HG03442 (cell line): Measurements from ENCODE around the gene MYO15B.

Source experiments
- ATAC-seq: cut with Tn5 transposase; IDR thresholded peaks from one replicate; pipeline ENCODE4 v1.9.1; 2021; ENCODE audit warnings: mild to moderate bottlenecking, moderate library complexity; ENCODE audit not compliant: unreplicated experiment

MYO15B gene

DNA sequence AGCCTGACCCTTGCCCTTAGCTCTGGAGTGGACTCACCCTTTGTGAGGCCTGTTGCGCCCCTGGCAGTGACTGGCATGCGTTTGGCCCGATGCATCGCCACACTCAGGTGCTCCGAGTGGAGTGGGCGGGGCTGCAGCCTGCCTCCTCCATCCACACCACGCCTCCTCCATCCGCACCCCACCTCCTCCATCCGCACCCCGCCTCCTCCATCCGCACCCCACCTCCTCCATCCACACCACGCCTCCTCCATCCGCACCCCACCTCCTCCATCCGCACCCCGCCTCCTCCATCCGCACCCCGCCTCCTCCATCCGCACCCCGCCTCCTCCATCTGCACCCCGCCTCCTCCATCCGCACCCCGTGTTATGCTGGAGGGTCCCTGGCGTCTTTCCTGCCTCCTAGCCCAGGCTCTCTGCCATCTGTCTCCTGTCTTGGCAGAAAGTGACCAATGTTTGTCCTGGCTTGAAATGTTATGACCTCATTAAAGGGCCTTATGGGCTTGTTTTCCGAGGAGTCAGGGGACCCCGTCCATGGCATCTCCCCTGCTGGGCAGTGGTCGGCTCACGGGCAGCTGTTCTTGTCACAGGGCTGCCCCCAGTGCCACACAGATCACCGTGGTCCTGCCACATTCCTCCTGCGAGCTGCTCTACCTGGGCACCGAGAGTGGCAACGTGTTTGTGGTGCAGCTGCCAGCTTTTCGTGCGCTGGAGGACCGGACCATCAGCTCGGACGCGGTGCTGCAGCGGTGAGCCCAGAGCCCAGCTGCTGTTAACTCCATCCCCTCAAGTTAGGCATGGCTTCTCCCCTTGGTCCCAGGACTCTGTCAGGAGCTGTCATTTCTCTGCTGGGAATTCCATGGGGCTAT is 28.7 kb upstream of the MYO15B start:
- no peak for ATAC-seq

- no peak for ATAC-seq
Measured at GRCh38 chr17:75559958-75560533, 27.6 kb upstream of the MYO15B start.

DNA sequence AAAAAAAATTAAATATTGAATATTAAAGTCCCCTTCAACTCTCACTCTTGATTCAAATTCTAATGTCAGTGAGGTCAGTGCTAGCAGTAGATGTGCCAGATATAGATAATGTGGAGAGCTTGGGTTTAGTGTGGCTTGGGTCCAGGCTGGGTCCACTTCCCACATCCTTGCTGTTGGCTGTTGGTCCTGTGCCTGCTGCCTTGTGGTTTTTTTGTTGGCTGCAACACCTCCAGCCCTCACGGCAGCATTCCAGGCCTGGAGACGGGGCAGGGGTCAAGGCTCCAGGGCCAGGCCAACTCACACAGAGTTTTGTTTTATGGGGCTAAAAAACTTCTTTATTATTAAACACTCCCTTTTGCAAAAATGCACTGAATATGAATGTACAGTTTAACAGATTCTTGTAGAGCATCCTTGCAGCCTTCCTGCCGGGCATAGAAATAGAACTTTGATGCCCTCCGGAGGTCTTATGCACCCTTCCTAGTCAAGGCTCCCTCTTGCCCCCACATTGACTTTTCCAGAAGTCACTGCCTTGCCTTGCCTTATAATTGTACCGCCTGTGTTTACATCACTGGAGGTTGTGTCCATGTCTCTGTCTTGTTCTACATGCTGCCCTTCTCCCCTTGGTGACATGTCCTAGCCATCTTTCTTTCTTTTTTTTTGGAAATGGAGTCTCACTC is 25.5 kb upstream of the MYO15B start:
- ATAC-seq: no peak

- no peak for ATAC-seq
Measured at GRCh38 chr17:75563063-75563758, 24.4 kb upstream of the MYO15B start.

DNA sequence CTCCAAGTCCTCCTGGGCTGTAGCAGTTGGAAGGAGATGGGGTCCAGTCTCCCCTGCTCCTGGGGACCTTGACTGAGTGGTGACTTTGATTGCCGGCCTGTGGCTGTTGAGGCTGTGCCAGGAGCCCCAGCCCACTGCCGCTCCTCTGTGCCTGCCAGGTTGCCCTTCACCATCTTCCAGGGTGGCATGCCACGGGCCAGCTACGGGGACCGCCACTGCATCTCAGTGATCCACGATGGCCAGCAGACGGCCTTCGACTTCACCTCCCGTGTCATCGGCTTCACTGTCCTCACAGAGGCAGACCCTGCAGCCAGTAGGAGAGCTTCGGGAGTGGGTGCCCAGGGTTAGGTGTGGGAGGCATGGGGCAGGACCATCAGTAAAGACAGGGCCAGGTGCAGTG is 23.4 kb upstream of the MYO15B start:
- ATAC-seq: no peak

DNA sequence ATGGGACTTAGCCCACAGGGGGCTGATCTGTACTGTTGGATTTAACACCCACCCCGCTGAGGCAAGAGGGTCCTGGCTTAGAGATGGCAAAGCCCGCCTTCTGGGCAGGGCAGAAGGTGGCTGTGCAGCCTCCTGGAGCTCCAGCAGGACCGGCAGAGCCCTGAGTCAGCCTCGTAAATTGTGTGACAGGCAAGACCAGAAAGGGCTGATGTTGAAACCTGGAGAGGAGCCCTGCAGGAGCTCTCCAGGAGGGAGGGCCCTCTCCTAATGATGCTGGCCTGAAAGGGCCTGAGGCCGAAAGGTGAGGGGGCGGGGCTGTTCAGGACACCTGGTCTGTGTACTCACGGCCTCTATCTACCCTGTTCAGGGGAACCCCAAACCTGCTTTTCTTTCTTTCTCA is 22.5 kb upstream of the MYO15B start:
- no peak for ATAC-seq

GRCh38 chr17:75565618-75566017 is 22.0 kb upstream of the MYO15B start:
- ATAC-seq: no peak

GRCh38 chr17:75566416-75566815 is 21.2 kb upstream of the MYO15B start:
- no peak for ATAC-seq

DNA sequence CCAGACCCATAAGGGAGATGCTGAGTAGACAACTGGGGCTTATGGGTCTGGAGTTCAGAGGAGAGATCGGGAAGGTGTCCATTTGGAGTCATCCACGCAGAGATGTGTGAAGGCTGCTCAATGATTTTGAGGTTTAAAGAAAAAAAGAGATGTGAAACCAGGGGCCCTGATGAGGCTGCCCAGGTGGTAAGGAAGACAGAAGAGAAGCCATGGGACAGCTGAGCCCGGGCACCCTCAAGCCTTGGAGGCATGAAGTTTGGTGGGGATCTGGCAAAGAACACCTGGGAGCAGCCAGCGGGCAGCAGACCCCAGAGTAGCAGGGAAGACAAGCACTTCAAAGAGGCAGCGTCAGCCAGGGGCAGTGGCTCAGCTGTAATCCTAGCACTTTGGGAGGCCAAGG is 20.8 kb upstream of the MYO15B start:
- ATAC-seq: no peak

DNA sequence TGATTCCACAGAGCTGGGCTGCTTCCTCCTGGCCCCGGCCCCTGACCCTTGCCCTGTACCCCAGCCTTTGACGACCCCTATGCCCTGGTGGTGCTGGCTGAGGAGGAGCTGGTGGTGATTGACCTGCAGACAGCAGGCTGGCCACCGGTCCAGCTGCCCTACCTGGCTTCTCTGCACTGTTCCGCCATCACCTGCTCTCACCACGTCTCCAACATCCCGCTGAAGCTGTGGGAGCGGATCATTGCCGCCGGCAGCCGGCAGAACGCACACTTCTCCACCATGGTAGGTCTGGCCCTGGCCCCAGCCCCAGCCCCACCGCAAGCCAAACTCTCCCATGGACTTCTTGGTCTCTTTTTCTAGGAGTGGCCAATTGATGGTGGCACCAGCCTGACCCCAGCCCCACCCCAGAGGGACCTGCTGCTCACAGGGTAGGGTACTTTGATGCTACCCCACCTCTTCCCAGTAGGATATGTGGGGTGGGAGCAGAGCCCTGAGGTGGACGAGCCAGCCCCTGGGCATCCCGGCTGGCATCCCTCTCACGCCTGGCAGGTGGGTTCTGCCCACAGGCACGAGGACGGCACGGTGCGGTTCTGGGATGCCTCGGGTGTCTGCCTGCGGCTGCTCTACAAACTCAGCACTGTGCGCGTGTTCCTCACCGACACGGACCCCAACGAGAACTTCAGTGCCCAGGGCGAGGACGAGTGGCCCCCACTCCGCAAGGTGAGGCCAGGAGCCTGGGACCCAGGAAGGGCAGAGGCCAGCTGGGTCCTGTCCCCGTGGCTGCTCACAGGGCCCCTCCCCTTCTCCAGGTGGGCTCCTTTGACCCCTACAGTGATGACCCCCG is 19.0 kb upstream of the MYO15B start:
- no peak for ATAC-seq

- no peak for ATAC-seq
Measured at GRCh38 chr17:75570034-75570676, 17.4 kb upstream of the MYO15B start.

GRCh38 chr17:75570772-75571171 is 16.8 kb upstream of the MYO15B start:
- ATAC-seq: no peak

- no peak for ATAC-seq
Measured at GRCh38 chr17:75571197-75571884, 16.3 kb upstream of the MYO15B start.

- no peak for ATAC-seq
Measured at GRCh38 chr17:75571885-75572215, 15.8 kb upstream of the MYO15B start.

DNA sequence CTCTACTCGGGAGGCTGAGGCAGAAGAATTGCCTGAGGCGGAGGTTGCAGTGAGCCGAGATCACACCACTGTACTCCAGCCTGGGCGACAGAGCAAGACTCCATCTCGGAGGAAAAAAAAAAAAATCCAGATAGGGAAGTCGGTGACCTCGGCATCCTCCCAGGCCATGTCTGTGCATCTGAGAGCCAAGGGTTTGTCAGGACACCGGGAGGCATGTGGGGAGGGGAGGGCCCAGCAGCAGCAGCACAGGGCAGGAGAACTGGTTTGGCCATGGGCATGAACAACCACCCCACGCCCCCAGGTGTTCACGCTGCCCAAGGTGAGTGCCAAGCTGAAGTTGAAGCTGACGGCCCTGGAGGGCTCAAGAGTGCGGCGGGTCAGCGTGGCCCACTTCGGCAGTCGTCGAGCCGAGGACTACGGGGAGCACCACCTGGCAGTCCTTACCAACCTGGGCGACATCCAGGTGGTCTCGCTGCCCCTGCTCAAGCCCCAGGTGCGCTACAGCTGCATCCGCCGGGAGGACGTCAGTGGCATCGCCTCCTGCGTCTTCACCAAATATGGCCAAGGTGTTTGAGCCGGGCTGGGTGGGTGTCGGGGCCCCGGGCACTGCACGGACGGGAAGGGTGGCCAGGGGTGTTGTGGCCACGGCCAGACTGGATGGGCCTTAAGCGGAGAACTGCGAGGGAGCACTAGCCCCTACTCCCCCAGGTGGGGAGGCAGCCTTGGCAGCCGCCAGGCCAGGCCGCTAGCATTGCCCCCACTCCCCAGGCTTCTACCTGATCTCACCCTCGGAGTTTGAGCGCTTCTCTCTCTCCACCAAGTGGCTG is 14.7 kb upstream of the MYO15B start:
- no peak for ATAC-seq

DNA sequence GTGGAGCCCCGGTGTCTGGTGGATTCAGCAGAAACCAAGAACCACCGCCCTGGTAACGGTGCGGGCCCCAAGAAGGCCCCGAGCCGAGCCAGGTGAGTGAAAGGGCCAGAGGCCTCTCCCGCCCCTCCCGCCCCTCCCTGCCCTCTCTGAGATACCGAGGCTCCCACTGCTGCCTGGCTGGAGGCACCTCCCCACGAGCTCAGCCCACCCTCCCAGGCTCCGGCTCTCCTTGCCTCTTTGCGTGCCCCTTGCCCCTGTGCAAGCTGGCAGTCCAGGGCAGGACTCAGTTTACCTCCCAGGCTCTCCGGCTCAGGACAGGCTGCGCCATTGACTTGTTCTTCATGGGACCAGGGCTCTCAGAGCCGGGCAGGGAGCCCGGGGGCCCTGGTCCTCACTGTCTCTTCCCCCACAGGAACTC is 14.1 kb upstream of the MYO15B start:
- no peak for ATAC-seq

GRCh38 chr17:75573994-75574393 is 13.6 kb upstream of the MYO15B start:
- ATAC-seq: no peak

DNA sequence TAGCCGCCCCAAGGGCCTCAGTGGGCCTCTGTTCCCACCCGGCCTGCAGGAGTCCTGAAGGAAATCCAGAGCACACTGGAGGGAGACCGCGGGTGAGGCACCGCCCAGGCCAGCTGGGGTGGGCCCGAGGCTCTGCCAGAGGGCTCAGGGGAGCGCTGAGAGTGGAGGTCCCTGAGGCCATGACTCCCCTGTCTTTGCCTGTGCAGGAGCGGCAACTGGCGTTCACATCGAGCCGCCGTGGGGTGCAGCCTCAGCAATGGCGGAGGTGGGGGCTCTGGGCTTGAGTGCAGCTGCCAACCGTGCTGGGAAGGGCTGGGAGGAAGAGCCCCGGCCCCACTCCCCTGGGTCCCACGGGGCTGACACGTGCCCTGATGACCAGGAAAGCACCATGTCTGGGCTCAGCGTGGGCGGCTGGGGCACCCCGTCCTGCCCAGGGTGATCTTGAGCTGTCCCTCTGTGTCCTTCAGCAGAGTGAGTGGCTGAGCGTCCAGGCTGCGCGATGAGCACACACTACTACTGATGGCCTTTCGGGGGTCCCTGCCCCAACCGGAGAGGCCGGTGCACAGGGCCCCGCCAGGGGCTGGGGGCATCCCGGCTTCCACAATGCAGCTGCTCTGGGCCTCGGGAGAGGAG is 13.1 kb upstream of the MYO15B start:
- ATAC-seq: no peak
